Stimulated activated CD8-positive, alpha-beta memory T cell treated with anti-CD3 and anti-CD28 coated beads, Interleukin-15, amount 100 ng/mL, for 1 hour (primary cell): ENCODE measurements around the gene TWIST2.

ENCODE experiments used
- DNase-seq: peaks from one replicate; pipeline ENCODE4 v3.0.0-alpha.2; 2020; ENCODE audit warnings: low read depth

Gene TWIST2

GRCh38 chr2:238941262-238941792 is 93.4 kb downstream of the TWIST2 start:
- no peak for DNase-seq

- DNase-seq, result no peak
These were observed 94.3 kb downstream of the TWIST2 start for GRCh38 chr2:238942080-238942725.

GRCh38 chr2:238942726-238943300 is 94.9 kb downstream of the TWIST2 start:
- DNase-seq, result no peak

- DNase-seq, result no peak
These were observed 95.6 kb downstream of the TWIST2 start for GRCh38 chr2:238943338-238944067.

GRCh38 chr2:238945433-238946150 is 97.7 kb downstream of the TWIST2 start:
- DNase-seq, result no peak

- no peak for DNase-seq
These were observed 98.7 kb downstream of the TWIST2 start for GRCh38 chr2:238946318-238947242.

GRCh38 chr2:238947243-238947760 is 99.4 kb downstream of the TWIST2 start:
- DNase-seq, result no peak

- DNase-seq, result no peak
These were observed 100.2 kb downstream of the TWIST2 start for GRCh38 chr2:238947920-238948710.

- no peak for DNase-seq
These were observed 101.1 kb downstream of the TWIST2 start for GRCh38 chr2:238948765-238949641.

GRCh38 chr2:238949710-238950345 is 101.9 kb downstream of the TWIST2 start:
- no peak for DNase-seq

GRCh38 chr2:238950551-238950950 is 102.7 kb downstream of the TWIST2 start:
- DNase-seq, result no peak

- DNase-seq, result no peak
These were observed 104.5 kb downstream of the TWIST2 start for GRCh38 chr2:238952261-238952919.

GRCh38 chr2:238954841-238955591 is 107.1 kb downstream of the TWIST2 start:
- no peak for DNase-seq

GRCh38 chr2:238955648-238956531 is 108.0 kb downstream of the TWIST2 start:
- DNase-seq, result no peak

GRCh38 chr2:238956676-238957075 is 108.8 kb downstream of the TWIST2 start:
- DNase-seq, result no peak
